SH-SY5Y (cell line): ENCODE measurements around the gene CAPZA1.

Experiments
- GATA2 ChIP-seq: IDR thresholded peaks from 2 replicates; pipeline ENCODE4 v1.6.1; 2011; ENCODE audit warnings: mild to moderate bottlenecking, low read depth, low read length
- GATA3 ChIP-seq: IDR thresholded peaks from 2 replicates; pipeline ENCODE4 v1.6.1; 2011; ENCODE audit warnings: low read depth, mild to moderate bottlenecking, low read length, moderate library complexity

GRCh38 chr1:112701227-112702066, 81.8 kb downstream of the CAPZA1 start:
- TF ChIP-seq GATA2 = no peak
- no peak for TF ChIP-seq GATA3
